GM12878 (cell line): Measurements from ENCODE around the gene ARFGAP3. TPM values are rescaled to one million over a fixed set of nuclear protein-coding genes. Genes with fewer than 3 reads are reported as not detected.

Experiments used
- ATAC-seq: fragments of 200-7000 bp; cut with Tn5 transposase; 3 replicates; pipeline ENCODE4 v1.9.1; 2020; ENCODE audit warnings: mild to moderate bottlenecking, moderate library complexity
- BruUV-seq: library from RNA; stranded (reverse); fragments of 400-500 nt; replicated peaks from 2 replicates; lab custom pipeline; 2021; lab: Mats Ljungman, UMichigan
- CTCF ChIA-PET: fragments of 300-600 bp; sonication (Branson Sonifier 250); formaldehyde crosslinking; extraction: SDS; loops from one replicate; lab custom pipeline; 2021; ENCODE audit warnings: inconsistent platforms; lab: Yijun Ruan, JAX
- POLR2A ChIA-PET: fragments of 350-600 bp; formaldehyde crosslinking; extraction: SDS; loops from one replicate; lab custom pipeline; 2021; ENCODE audit warnings: inconsistent platforms; lab: Charles Lee
- RAD21 ChIA-PET: fragments of 300-600 bp; sonication (Branson Sonifier 250); formaldehyde crosslinking; loops from one replicate; lab custom pipeline; 2023; ENCODE audit warnings: antibody characterized with exemption; ENCODE audit not compliant: unreplicated experiment; lab: Charles Lee
- SMC1A ChIA-PET: fragments of 300-600 bp; sonication (Branson Sonifier 250); formaldehyde crosslinking; loops from one replicate; lab custom pipeline; 2023; ENCODE audit not compliant: unreplicated experiment, uncharacterized antibody; lab: Charles Lee
- DNase-seq: peaks from one replicate; pipeline ENCODE4 v3.0.0-alpha.2; 2011; ENCODE audit warnings: low read depth, low spot score
- FAIRE-seq: peaks from 3 replicates; lab custom pipeline; 2011; peaks lifted over from hg19 to GRCh38; lab: Jason Lieb, UNC
- H2AFZ ChIP-seq: 2 replicates; pipeline ENCODE4 v1.6.0; 2011; ENCODE audit warnings: low read depth, low read length, control low read depth; ENCODE audit not compliant: control insufficient read depth
- H3K27ac ChIP-seq: 2 replicates; pipeline ENCODE4 v1.5.1; 2011; ENCODE audit warnings: control low read depth; ENCODE audit not compliant: control insufficient read depth, insufficient read depth
- H3K27me3 ChIP-seq, 2 experiments: replicated peaks in 1 of 2; 2 replicates each; pipeline versions ENCODE4 v1.6.0 to v1.6.1; 2011; ENCODE audit warnings: low read length in 1 of 2; ENCODE audit not compliant: control insufficient read depth in 2 of 2, insufficient read depth in 2 of 2
- H3K36me3 ChIP-seq, 2 experiments: 2 replicates each; pipeline ENCODE4 v1.5.1; 2011; ENCODE audit warnings: low read length in 1 of 2; ENCODE audit not compliant: control insufficient read depth in 2 of 2, insufficient read depth in 2 of 2
- H3K4me1 ChIP-seq: 2 replicates; pipeline ENCODE4 v1.6.1; 2011; ENCODE audit warnings: mild to moderate bottlenecking, low read length, moderate library complexity, mixed read lengths; ENCODE audit not compliant: control insufficient read depth, insufficient read depth
- H3K4me2 ChIP-seq: 2 replicates; pipeline ENCODE4 v1.6.0; 2011; ENCODE audit warnings: control low read depth; ENCODE audit not compliant: control insufficient read depth, insufficient read depth
- H3K4me3 ChIP-seq: fragments of 200-600 bp; sonication (generic); 2 replicates; pipeline ENCODE4 v1.5.1; 2016
- H3K79me2 ChIP-seq: 2 replicates; pipeline ENCODE4 v1.6.0; 2011; ENCODE audit warnings: low read length; ENCODE audit not compliant: control insufficient read depth, insufficient read depth
- H3K9ac ChIP-seq: 2 replicates; pipeline ENCODE4 v1.8.0; 2011; ENCODE audit warnings: low read length, control low read depth, mixed read lengths; ENCODE audit not compliant: control insufficient read depth, insufficient read depth
- H3K9me3 ChIP-seq: replicated peaks from 3 replicates; pipeline ENCODE4 v1.5.1; 2011; ENCODE audit warnings: mild to moderate bottlenecking, low read length; ENCODE audit not compliant: control insufficient read depth, insufficient read depth
- H4K20me1 ChIP-seq: 2 replicates; pipeline ENCODE4 v1.6.0; 2011; ENCODE audit not compliant: control insufficient read depth, insufficient read depth
- RB1 ChIP-seq: fragments of 450-650 bp; formaldehyde crosslinking; IDR thresholded peaks from 2 replicates; pipeline ENCODE4 v1.6.1; 2017; ENCODE audit warnings: mild to moderate bottlenecking, borderline replicate concordance
- WGBS: methylation state at CpG from one replicate; pipeline ENCODE4 v1.1.6; 2016; ENCODE audit warnings: low lambda C conversion rate; ENCODE audit not compliant: insufficient replicate concordance, insufficient coverage; ENCODE audit errors: missing lambda C conversion rate; 5-methylcytosine and 5-hydroxymethylcytosine counted together
- in situ Hi-C: fragments of 300-500 bp; cut with MboI; formaldehyde crosslinking; loops from 9 replicates; pipeline ENCODE4 v1.14.3; 2018; ENCODE audit warnings: mixed read lengths
- intact Hi-C: fragments of 100-400 bp; cut with micrococcal nuclease; formaldehyde crosslinking; loops from one replicate; pipeline ENCODE4 v1.14.2; 2022; ENCODE audit not compliant: unreplicated experiment
- polyA plus RNA-seq, 11 experiments: library from polyadenylated mRNA; depleted of rRNA in 4 of 11; unstranded in 6 of 11; stranded (reverse) in 5 of 11; fragments of >200 nt; fragmentation: Nextera tagmentation in 4 of 11; fragmentation: Illumina TruSeq in 1 of 11; extraction: Ambion mirVana in 4 of 11; extraction: Trizol in 1 of 11; gene quantifications; 1 replicate in 1 of 11; 2 replicates in 10 of 11; pipeline versions ENCODE4 v1.2.1 to v1.2.3, GENCODE V29; 2011 to 2016; ENCODE audit warnings: inconsistent platforms in 2 of 11, missing spikeins in 2 of 11, low read depth in 1 of 11
- total RNA-seq, 4 experiments: library from RNA; depleted of rRNA in 3 of 4; stranded (reverse); fragments of >200 nt in 3 of 4; fragmentation: Illumina TruSeq in 1 of 4; extraction: Trizol in 1 of 4; gene quantifications; 2 replicates each; pipeline versions ENCODE4 v1.2.1 to v1.2.3, GENCODE V29; 2013 to 2021
- TF ChIP-seq, protein P1 (sequence below): fragments of 450-650 bp; IDR thresholded peaks from 2 replicates; pipeline ENCODE4 v1.6.1; 2016; ENCODE audit warnings: mild to moderate bottlenecking
- TF ChIP-seq, protein P2 (sequence below): fragments of 450-650 bp; conservative IDR thresholded peaks from 2 replicates; pipeline ENCODE4 v1.6.1; 2017; ENCODE audit warnings: mild to moderate bottlenecking, moderate library complexity
- TF ChIP-seq, protein P3 (sequence below), 3 experiments: IDR thresholded peaks in 2 of 3; conservative IDR thresholded peaks in 1 of 3; 2 replicates each; pipeline ENCODE4 v1.5.1; 2011; ENCODE audit warnings: low read depth in 3 of 3, low read length in 3 of 3, mild to moderate bottlenecking in 3 of 3, control low read depth in 2 of 3, moderate library complexity in 2 of 3, inconsistent platforms in 1 of 3, mixed read lengths in 1 of 3; ENCODE audit not compliant: control insufficient read depth in 2 of 3, insufficient read depth in 1 of 3; ENCODE audit errors: extremely low read depth in 1 of 3
- TF ChIP-seq, protein P4 (sequence below): IDR thresholded peaks from 2 replicates; pipeline ENCODE4 v1.6.1; 2012; ENCODE audit warnings: low read depth, low read length, improper control_type of control experiment
- TF ChIP-seq, protein P5 (sequence below): fragments of 450-650 bp; IDR thresholded peaks from 2 replicates; pipeline ENCODE4 v1.6.1; 2016; ENCODE audit warnings: mild to moderate bottlenecking

The ARFGAP3 gene
- total and polyA plus RNA-seq, 10 of the 15 experiments (the other 5 are each of a cell fraction or from before 2014, with no cell fraction given): 29.7 to 50.8 (median 39.5) TPM

DNA sequence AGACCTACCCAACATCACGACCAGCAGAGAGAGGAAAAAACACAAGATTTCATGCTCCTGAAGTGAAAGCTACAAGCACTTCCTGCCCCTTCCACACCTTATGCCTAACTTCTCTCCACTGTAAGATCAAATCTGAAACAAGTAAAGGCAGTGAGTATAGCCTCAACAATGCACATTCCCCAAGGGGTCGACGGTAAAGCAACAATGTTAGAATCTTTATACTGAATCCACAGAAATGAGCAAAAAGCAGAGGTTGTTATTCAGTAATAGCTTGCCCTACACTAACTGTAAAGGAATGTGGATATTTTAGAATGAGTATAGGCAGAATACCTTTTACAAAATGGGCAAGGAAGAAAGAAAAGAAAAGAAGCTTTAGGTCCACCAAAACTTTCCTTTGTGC lies 15.6 kb downstream of the ARFGAP3 start:
- no peak for ATAC-seq
- Histone ChIP-seq H4K20me1 (no peaks in the 10 kb centered on the region), H3K9me3 (no peaks in the 10 kb centered on the region; the same call in 2 of the 3 replicates), H3K27me3 (no peaks in the 10 kb centered on the region), H3K36me3 (peaks cover 5 to 18% of the 10 kb centered on the region in 2 experiments), H2AFZ (no peak overlapping the region), H3K27ac (no peak overlapping the region), H3K79me2 (no peaks in the 10 kb centered on the region), H3K4me1 (no peaks in the 10 kb centered on the region), H3K4me2 (no peak overlapping the region), H3K4me3 (no peak overlapping the region), H3K9ac (no peak overlapping the region)
- ChIA-PET SMC1A (interaction anchor here (0.8 to 1.8 kb wide), 4 partner anchors 9 to 26 kb away, joined by 3 to 5 read pairs (median 4); no protein-coding TSS in a partner anchor), CTCF (no interaction called here), RAD21 (no interaction called here), POLR2A (interaction anchor here (0.6 to 0.7 kb wide), 2 partner anchors 182 to 1123 kb away, joined by 3 read pairs; no protein-coding TSS in a partner anchor)
- no peak for FAIRE-seq
- in situ Hi-C loops: no loop called here
- BruUV-seq: no TSS peak
- 83% methylated on average over 3 of the region's 3 CpGs for WGBS
- DNase-seq: no peak
- intact Hi-C loops: no loop called here
- no peak for TF ChIP-seq RB1
- TF ChIP-seq, protein P1, sequence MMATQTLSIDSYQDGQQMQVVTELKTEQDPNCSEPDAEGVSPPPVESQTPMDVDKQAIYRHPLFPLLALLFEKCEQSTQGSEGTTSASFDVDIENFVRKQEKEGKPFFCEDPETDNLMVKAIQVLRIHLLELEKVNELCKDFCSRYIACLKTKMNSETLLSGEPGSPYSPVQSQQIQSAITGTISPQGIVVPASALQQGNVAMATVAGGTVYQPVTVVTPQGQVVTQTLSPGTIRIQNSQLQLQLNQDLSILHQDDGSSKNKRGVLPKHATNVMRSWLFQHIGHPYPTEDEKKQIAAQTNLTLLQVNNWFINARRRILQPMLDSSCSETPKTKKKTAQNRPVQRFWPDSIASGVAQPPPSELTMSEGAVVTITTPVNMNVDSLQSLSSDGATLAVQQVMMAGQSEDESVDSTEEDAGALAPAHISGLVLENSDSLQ: no peak
- TF ChIP-seq, all 136 proteins: peak for 0

DNA sequence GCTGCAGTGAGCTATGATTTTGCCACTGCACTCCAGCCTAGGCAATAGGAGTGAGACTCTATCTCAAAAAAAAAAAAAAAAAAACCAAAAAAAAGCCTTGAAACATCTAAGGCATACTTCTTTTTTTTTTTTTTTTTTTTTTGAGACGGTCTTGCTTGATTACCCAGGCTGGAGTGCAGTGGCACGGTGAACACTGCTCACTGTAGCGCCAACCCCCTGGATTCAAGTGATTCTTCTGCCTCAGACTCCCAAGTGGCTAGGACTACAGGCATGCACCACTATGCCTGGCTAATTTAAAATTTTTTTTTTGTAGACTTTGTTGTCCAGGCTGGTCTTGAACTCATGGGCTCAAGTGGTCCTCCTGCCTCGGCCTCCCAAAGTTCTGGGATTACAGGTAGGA lies 19.5 kb downstream of the ARFGAP3 start:
- H3K27me3 ChIP-seq: no peaks in the 10 kb centered on the region
- H3K9ac ChIP-seq: no peak overlapping the region
- no peak overlapping the region for H2AFZ ChIP-seq
- H3K4me1 ChIP-seq: peaks cover 26% of the 10 kb centered on the region
- SMC1A ChIA-PET: no interaction called here
- DNase-seq: no peak
- no peak for ATAC-seq
- no peak overlapping the region for H3K4me2 ChIP-seq
- no peaks in the 10 kb centered on the region; the same call in 2 of the 3 replicates for H3K9me3 ChIP-seq
- in situ Hi-C loops: no loop called here
- POLR2A ChIA-PET: no interaction called here
- H3K27ac ChIP-seq: no peak overlapping the region
- WGBS: 98% methylated on average over 3 of the region's 4 CpGs
- RAD21 ChIA-PET: interaction anchor here (0.9 kb wide), 1 partner anchor 17 kb away, joined by 3 read pairs; no protein-coding TSS in a partner anchor
- CTCF ChIA-PET: no interaction called here
- FAIRE-seq: no peak
- H3K79me2 ChIP-seq: no peaks in the 10 kb centered on the region
- no TSS peak for BruUV-seq
- peaks cover 2 to 18% of the 10 kb centered on the region in 2 experiments for H3K36me3 ChIP-seq
- no peaks in the 10 kb centered on the region for H4K20me1 ChIP-seq
- intact Hi-C loops: no loop called here
- H3K4me3 ChIP-seq: no peak overlapping the region
- TF ChIP-seq RB1: no peak
- TF ChIP-seq, protein P2, sequence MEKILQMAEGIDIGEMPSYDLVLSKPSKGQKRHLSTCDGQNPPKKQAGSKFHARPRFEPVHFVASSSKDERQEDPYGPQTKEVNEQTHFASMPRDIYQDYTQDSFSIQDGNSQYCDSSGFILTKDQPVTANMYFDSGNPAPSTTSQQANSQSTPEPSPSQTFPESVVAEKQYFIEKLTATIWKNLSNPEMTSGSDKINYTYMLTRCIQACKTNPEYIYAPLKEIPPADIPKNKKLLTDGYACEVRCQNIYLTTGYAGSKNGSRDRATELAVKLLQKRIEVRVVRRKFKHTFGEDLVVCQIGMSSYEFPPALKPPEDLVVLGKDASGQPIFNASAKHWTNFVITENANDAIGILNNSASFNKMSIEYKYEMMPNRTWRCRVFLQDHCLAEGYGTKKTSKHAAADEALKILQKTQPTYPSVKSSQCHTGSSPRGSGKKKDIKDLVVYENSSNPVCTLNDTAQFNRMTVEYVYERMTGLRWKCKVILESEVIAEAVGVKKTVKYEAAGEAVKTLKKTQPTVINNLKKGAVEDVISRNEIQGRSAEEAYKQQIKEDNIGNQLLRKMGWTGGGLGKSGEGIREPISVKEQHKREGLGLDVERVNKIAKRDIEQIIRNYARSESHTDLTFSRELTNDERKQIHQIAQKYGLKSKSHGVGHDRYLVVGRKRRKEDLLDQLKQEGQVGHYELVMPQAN: no peak
- TF ChIP-seq, protein P3, sequence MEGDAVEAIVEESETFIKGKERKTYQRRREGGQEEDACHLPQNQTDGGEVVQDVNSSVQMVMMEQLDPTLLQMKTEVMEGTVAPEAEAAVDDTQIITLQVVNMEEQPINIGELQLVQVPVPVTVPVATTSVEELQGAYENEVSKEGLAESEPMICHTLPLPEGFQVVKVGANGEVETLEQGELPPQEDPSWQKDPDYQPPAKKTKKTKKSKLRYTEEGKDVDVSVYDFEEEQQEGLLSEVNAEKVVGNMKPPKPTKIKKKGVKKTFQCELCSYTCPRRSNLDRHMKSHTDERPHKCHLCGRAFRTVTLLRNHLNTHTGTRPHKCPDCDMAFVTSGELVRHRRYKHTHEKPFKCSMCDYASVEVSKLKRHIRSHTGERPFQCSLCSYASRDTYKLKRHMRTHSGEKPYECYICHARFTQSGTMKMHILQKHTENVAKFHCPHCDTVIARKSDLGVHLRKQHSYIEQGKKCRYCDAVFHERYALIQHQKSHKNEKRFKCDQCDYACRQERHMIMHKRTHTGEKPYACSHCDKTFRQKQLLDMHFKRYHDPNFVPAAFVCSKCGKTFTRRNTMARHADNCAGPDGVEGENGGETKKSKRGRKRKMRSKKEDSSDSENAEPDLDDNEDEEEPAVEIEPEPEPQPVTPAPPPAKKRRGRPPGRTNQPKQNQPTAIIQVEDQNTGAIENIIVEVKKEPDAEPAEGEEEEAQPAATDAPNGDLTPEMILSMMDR (IDR thresholded peaks at IDR 0.05 in 2 of 3, conservative IDR thresholded peaks at IDR 0.05 in 1 of 3; ENCODE audit: control insufficient read depth in 2 of 3, extremely low read depth in 1 of 3, insufficient read depth in 1 of 3, low read depth in 3 of 3, low read length in 3 of 3): no peak
- TF ChIP-seq, protein P4, sequence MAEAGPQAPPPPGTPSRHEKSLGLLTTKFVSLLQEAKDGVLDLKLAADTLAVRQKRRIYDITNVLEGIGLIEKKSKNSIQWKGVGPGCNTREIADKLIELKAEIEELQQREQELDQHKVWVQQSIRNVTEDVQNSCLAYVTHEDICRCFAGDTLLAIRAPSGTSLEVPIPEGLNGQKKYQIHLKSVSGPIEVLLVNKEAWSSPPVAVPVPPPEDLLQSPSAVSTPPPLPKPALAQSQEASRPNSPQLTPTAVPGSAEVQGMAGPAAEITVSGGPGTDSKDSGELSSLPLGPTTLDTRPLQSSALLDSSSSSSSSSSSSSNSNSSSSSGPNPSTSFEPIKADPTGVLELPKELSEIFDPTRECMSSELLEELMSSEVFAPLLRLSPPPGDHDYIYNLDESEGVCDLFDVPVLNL: no peak
- TF ChIP-seq, protein P5, sequence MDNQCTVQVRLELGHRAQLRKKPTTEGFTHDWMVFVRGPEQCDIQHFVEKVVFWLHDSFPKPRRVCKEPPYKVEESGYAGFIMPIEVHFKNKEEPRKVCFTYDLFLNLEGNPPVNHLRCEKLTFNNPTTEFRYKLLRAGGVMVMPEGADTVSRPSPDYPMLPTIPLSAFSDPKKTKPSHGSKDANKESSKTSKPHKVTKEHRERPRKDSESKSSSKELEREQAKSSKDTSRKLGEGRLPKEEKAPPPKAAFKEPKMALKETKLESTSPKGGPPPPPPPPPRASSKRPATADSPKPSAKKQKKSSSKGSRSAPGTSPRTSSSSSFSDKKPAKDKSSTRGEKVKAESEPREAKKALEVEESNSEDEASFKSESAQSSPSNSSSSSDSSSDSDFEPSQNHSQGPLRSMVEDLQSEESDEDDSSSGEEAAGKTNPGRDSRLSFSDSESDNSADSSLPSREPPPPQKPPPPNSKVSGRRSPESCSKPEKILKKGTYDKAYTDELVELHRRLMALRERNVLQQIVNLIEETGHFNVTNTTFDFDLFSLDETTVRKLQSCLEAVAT: no peak
